Stimulated activated CD8-positive, alpha-beta memory T cell treated with anti-CD3 and anti-CD28 coated beads, Interleukin-7, amount 100 ng/mL, for 4 hours (primary cell): ENCODE measurements around the gene DLG2.

Source experiments
- DNase-seq, 2 donors: peaks; one replicate each; pipeline ENCODE4 v3.0.0-alpha.2; 2020; ENCODE audit warnings: low read depth in 2 of 2

DLG2 gene

GRCh38 chr11:84129961-84130576, 1497.1 kb downstream of the DLG2 start:
- DNase-seq: no peak

- no peak for DNase-seq
Measured at GRCh38 chr11:84128840-84129239, 1498.3 kb downstream of the DLG2 start.

- no peak for DNase-seq
Measured at GRCh38 chr11:84117394-84117793, 1509.8 kb downstream of the DLG2 start.

- DNase-seq: no peak
Measured at GRCh38 chr11:84106541-84106940, 1520.6 kb downstream of the DLG2 start.

- no peak for DNase-seq
Measured at GRCh38 chr11:84105148-84105547, 1522.0 kb downstream of the DLG2 start.

- no peak for DNase-seq
Measured at GRCh38 chr11:84103096-84103495, 1524.0 kb downstream of the DLG2 start.

GRCh38 chr11:84097186-84097585, 1530.0 kb downstream of the DLG2 start:
- DNase-seq: no peak

- DNase-seq: no peak
Measured at GRCh38 chr11:84091212-84091986, 1535.7 kb downstream of the DLG2 start.

- DNase-seq: no peak
Measured at GRCh38 chr11:84089072-84090057, 1537.8 kb downstream of the DLG2 start.

- DNase-seq: no peak
Measured at GRCh38 chr11:84071851-84072250, 1555.3 kb downstream of the DLG2 start.

GRCh38 chr11:84069048-84069447, 1558.1 kb downstream of the DLG2 start:
- no peak for DNase-seq

GRCh38 chr11:84061726-84062125, 1565.4 kb downstream of the DLG2 start:
- DNase-seq: no peak

GRCh38 chr11:84056653-84057376, 1570.3 kb downstream of the DLG2 start:
- no peak for DNase-seq

GRCh38 chr11:84045146-84045545, 1582.0 kb downstream of the DLG2 start:
- DNase-seq: no peak

GRCh38 chr11:84044706-84045105, 1582.4 kb downstream of the DLG2 start:
- no peak for DNase-seq

GRCh38 chr11:84036664-84037194, 1590.4 kb downstream of the DLG2 start:
- no peak for DNase-seq

- no peak for DNase-seq
Measured at GRCh38 chr11:84035645-84036044, 1591.5 kb downstream of the DLG2 start.

- DNase-seq: no peak
Measured at GRCh38 chr11:84034484-84034883, 1592.7 kb downstream of the DLG2 start.

- no peak for DNase-seq
Measured at GRCh38 chr11:84024266-84024665, 1602.9 kb downstream of the DLG2 start.

- no peak for DNase-seq
Measured at GRCh38 chr11:84022695-84023094, 1604.4 kb downstream of the DLG2 start.

GRCh38 chr11:84022201-84022600, 1604.9 kb downstream of the DLG2 start:
- DNase-seq: no peak
